Measurements from ENCODE around the gene DLG2. TPM values are rescaled to one million over a fixed set of nuclear protein-coding genes. Genes with fewer than 3 reads are reported as not detected.

Gene DLG2
- total and polyA plus RNA-seq, 2 donors (not counting 3 experiments of a cell fraction or from before 2014, with no cell fraction given) = 0.15 to 1.1 TPM

DNA sequence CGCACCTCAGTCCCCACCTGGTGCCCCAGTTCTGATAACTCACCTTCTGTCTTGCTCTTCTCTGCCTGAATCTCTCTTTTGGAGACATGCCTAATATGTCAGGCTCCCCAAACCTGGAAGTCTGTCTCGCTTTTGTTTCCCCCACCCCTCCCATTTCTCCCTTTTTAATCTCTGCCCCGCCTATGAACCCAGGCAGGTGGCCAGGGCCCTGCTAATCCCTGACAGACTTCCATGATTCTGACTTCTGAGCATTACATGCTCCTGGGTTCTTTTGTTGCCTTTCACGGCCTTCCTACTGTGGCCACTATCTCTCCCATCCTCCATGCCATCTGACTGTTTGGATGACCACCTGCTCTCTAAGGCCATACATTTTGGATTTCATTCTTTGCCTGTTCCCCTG, 1220.1 kb downstream of the DLG2 start:
- dilution Hi-C loops (cut with MboI; ENCODE audit: extremely low pct_ligation_motif_present, low sequenced_read_pairs) (no loop called here), intact Hi-C loops (cut with micrococcal nuclease) (no loop called here)
- H3K9ac ChIP-seq (replicated peaks; ENCODE audit: extremely low read depth, insufficient read depth, low read length) = no peak overlapping the region
- H3K9me1 ChIP-seq (replicated peaks; ENCODE audit: control insufficient read depth, extremely low read depth, insufficient read depth, low read length) = no peaks in the 10 kb centered on the region
- no peaks in the 10 kb centered on the region for H4K20me1 ChIP-seq (replicated peaks; ENCODE audit: control insufficient read depth, extremely low read depth, insufficient read depth, low read length)
- POLR2A ChIA-PET = no interaction called here
- TF ChIP-seq MYC (IDR thresholded peaks at IDR 0.05; ENCODE audit: low read depth, low read length) = no peak
- no peak for TF ChIP-seq JUN (IDR thresholded peaks at IDR 0.05; ENCODE audit: borderline replicate concordance, insufficient read depth, insufficient read length, low read depth)
- H3K4me1 ChIP-seq (ENCODE audit: control insufficient read depth, extremely low read depth, insufficient read depth, low read length) = no peaks in the 10 kb centered on the region
- no peaks in the 10 kb centered on the region for H3K27me3 ChIP-seq (ENCODE audit: control insufficient read depth in 2 of 2, insufficient read depth in 2 of 2, low read length in 2 of 2)
- no peak overlapping the region for H3K27ac ChIP-seq (ENCODE audit: insufficient read depth, low read depth, low read length)
- no peak overlapping the region for H3K4me3 ChIP-seq (replicated peaks in 1 of 3; ENCODE audit: insufficient read depth in 1 of 3, low read depth in 1 of 3, low read length in 3 of 3)
- FAIRE-seq (no peak), DNase-seq (ENCODE audit: low read depth, low spot score) (no peak)
- CTCF ChIA-PET = no interaction called here
- H3K79me2 ChIP-seq (ENCODE audit: control insufficient read depth, insufficient read depth, low read length) = no peaks in the 10 kb centered on the region
- H3K9me3 ChIP-seq (replicated peaks; ENCODE audit: control insufficient read depth, insufficient read depth, low read length) = no peaks in the 10 kb centered on the region
- no TSS peak for BruUV-seq (replicated peaks)
- H2AFZ ChIP-seq (ENCODE audit: low read depth, low read length) = no peak overlapping the region
- H3K4me2 ChIP-seq (ENCODE audit: insufficient read depth, low read length) = no peak overlapping the region
- no peaks in the 10 kb centered on the region for H3K36me3 ChIP-seq (ENCODE audit: control insufficient read depth in 2 of 2, extremely low read depth in 1 of 2, insufficient read depth in 2 of 2, low read length in 2 of 2)

DNA sequence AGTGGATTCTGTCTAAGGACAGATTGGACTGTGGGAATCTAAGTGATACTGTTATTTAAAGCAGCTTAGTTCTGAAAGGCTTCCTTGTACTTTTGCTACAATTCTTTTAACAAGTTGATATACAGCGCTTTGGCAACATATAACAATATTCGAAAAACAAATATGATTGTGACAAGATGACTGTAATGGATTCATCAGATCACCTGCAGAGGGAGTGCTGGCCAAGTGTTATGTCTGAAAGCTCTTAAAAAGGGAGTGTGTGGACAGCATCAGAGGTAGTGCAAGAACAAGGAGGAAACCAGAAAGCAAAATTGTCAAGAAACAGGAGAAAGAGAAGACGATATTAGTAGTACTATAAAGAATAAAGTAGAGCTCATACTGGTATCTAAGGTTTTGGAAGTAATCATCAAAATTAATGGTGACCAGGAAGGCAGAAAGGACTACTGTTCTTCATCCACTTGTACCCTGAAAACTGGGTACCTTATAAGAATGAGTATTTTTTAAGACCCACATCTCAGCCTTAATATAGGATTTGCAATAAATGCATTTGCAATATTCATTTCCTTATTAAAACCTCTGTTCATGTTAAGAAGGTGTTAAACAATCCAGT, 1229.0 kb downstream of the DLG2 start:
- intact Hi-C loops (cut with micrococcal nuclease) = no loop called here
- Histone ChIP-seq H3K79me2 (ENCODE audit: control insufficient read depth, insufficient read depth, low read length) (no peaks in the 10 kb centered on the region), H3K9ac (replicated peaks; ENCODE audit: extremely low read depth, insufficient read depth, low read length) (no peak overlapping the region), H3K36me3 (ENCODE audit: control insufficient read depth in 2 of 2, extremely low read depth in 1 of 2, insufficient read depth in 2 of 2, low read length in 2 of 2) (no peaks in the 10 kb centered on the region), H3K9me1 (replicated peaks; ENCODE audit: control insufficient read depth, extremely low read depth, insufficient read depth, low read length) (no peaks in the 10 kb centered on the region), H2AFZ (ENCODE audit: low read depth, low read length) (no peak overlapping the region), H3K27ac (ENCODE audit: insufficient read depth, low read depth, low read length) (no peak overlapping the region), H3K4me2 (ENCODE audit: insufficient read depth, low read length) (no peak overlapping the region), H3K27me3 (ENCODE audit: control insufficient read depth in 2 of 2, insufficient read depth in 2 of 2, low read length in 2 of 2) (no peaks in the 10 kb centered on the region), H4K20me1 (replicated peaks; ENCODE audit: control insufficient read depth, extremely low read depth, insufficient read depth, low read length) (no peaks in the 10 kb centered on the region), H3K9me3 (replicated peaks; ENCODE audit: control insufficient read depth, insufficient read depth, low read length) (no peaks in the 10 kb centered on the region), H3K4me1 (ENCODE audit: control insufficient read depth, extremely low read depth, insufficient read depth, low read length) (no peaks in the 10 kb centered on the region), H3K4me3 (replicated peaks in 1 of 3; ENCODE audit: insufficient read depth in 1 of 3, low read depth in 1 of 3, low read length in 3 of 3) (no peak overlapping the region)
- DNase-seq (ENCODE audit: low read depth, low spot score) (no peak), FAIRE-seq (no peak)
- ChIA-PET POLR2A (no interaction called here), CTCF (no interaction called here)
- BruUV-seq (replicated peaks) = no TSS peak
- dilution Hi-C loops (cut with MboI; ENCODE audit: extremely low pct_ligation_motif_present, low sequenced_read_pairs) = no loop called here
- TF ChIP-seq POLR2AphosphoS5 (IDR thresholded peaks at IDR 0.05; ENCODE audit: insufficient read depth, low read depth, low read length) (no peak), EZH2 (IDR thresholded peaks at IDR 0.05; ENCODE audit: borderline replicate concordance, low read depth, low read length, severe bottlenecking) (no peak), POLR2A (IDR thresholded peaks at IDR 0.05; ENCODE audit: low read depth, low read length) (no peak), JUN (IDR thresholded peaks at IDR 0.05; ENCODE audit: borderline replicate concordance, insufficient read depth, insufficient read length, low read depth) (no peak), FOS (IDR thresholded peaks at IDR 0.05; ENCODE audit: borderline replicate concordance, insufficient read depth, low read length) (no peak), MYC (IDR thresholded peaks at IDR 0.05; ENCODE audit: low read depth, low read length) (no peak), GATA2 (IDR thresholded peaks at IDR 0.05; ENCODE audit: insufficient read depth, insufficient read length, low read depth, low read length) (no peak)
- TF ChIP-seq, protein P1, sequence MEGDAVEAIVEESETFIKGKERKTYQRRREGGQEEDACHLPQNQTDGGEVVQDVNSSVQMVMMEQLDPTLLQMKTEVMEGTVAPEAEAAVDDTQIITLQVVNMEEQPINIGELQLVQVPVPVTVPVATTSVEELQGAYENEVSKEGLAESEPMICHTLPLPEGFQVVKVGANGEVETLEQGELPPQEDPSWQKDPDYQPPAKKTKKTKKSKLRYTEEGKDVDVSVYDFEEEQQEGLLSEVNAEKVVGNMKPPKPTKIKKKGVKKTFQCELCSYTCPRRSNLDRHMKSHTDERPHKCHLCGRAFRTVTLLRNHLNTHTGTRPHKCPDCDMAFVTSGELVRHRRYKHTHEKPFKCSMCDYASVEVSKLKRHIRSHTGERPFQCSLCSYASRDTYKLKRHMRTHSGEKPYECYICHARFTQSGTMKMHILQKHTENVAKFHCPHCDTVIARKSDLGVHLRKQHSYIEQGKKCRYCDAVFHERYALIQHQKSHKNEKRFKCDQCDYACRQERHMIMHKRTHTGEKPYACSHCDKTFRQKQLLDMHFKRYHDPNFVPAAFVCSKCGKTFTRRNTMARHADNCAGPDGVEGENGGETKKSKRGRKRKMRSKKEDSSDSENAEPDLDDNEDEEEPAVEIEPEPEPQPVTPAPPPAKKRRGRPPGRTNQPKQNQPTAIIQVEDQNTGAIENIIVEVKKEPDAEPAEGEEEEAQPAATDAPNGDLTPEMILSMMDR (IDR thresholded peaks at IDR 0.05; ENCODE audit: extremely low read depth in 1 of 2, insufficient read depth in 1 of 2, low read depth in 1 of 2, low read length in 2 of 2) = no peak
- TF ChIP-seq, protein P2, sequence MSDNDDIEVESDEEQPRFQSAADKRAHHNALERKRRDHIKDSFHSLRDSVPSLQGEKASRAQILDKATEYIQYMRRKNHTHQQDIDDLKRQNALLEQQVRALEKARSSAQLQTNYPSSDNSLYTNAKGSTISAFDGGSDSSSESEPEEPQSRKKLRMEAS (IDR thresholded peaks at IDR 0.05; ENCODE audit: insufficient read depth, insufficient read length) = no peak
